Measurements from ENCODE around the gene BCL2L15. TPM values are rescaled to one million over a fixed set of nuclear protein-coding genes. Genes with fewer than 3 reads are reported as not detected.

The BCL2L15 gene
- total and polyA plus RNA-seq, 2 donors (not counting 1 experiment from before 2014, with no cell fraction given) = under 0.01 to 0.19 TPM

DNA sequence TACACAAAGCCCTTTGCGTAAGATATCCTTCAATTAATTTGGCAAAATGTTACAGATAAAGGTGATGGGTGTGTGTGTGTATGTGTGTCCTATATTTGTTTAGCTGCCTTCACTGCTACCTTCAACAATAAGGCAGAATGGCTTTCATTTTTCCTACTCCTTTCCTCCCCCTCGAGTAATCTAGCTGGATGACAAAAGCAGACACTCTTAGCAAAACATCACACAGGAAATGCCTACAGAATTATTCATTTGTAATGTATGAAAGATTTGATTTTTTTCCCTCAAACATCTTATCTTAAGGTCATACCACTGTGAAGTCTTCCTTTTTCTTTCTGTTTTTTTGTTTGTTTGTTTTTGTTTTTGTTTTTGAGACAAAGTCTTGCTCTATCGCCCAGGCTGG is 26.5 kb downstream of the BCL2L15 start:
- Histone ChIP-seq H2AFZ (ENCODE audit: low read length) (peak overlapping the region; percentile 96), H3K27ac (ENCODE audit: insufficient read depth, low read length) (peak overlapping the region; percentile 86), H3K4me1 (ENCODE audit: control insufficient read depth, extremely low read depth, insufficient read depth, low read length) (peaks cover 12% of the 10 kb centered on the region), H3K4me3 (replicated peaks in 1 of 4; ENCODE audit: control extremely low read depth in 1 of 4, insufficient read depth in 1 of 4, low read depth in 3 of 4, low read length in 4 of 4) (peak overlapping the region in 1 of 4 experiments; percentile 13), H3K9ac (ENCODE audit: insufficient read depth, low read length) (peak overlapping the region; percentile 26), H3K9me3 (ENCODE audit: control insufficient read depth, insufficient read depth, low read depth, low read length) (no peaks in the 10 kb centered on the region), H3K79me2 (ENCODE audit: control insufficient read depth, insufficient read depth, low read length) (no peaks in the 10 kb centered on the region), H3K36me3 (ENCODE audit: control insufficient read depth, insufficient read depth, low read length) (no peaks in the 10 kb centered on the region), H3K27me3 (ENCODE audit: control insufficient read depth, insufficient read depth, low read length) (no peaks in the 10 kb centered on the region), H3K4me2 (ENCODE audit: extremely low read depth, insufficient read depth, low read length) (peak overlapping the region; percentile 60), H4K20me1 (ENCODE audit: control insufficient read depth, extremely low read depth, insufficient read depth, low read length) (no peaks in the 10 kb centered on the region)
- TF ChIP-seq EZH2 (IDR thresholded peaks at IDR 0.05; ENCODE audit: low read length, missing control alignments) (no peak), CTCF (conservative IDR thresholded peaks at IDR 0.05 in 1 of 2, IDR thresholded peaks at IDR 0.05 in 1 of 2; ENCODE audit: low read depth in 1 of 2, low read length in 2 of 2) (no peak)
- peak; percentile 55 to 85 for DNase-seq (ENCODE audit: low read depth in 2 of 2)

GRCh38 chr1:113859478-113860175 is 27.8 kb downstream of the BCL2L15 start:
- no peaks in the 10 kb centered on the region for H3K27me3 ChIP-seq (ENCODE audit: control insufficient read depth, insufficient read depth, low read length)
- peaks cover 12% of the 10 kb centered on the region for H3K4me1 ChIP-seq (ENCODE audit: control insufficient read depth, extremely low read depth, insufficient read depth, low read length)
- H3K36me3 ChIP-seq (ENCODE audit: control insufficient read depth, insufficient read depth, low read length) = no peaks in the 10 kb centered on the region
- TF ChIP-seq EZH2 (IDR thresholded peaks at IDR 0.05; ENCODE audit: low read length, missing control alignments) = no peak
- TF ChIP-seq CTCF (conservative IDR thresholded peaks at IDR 0.05 in 1 of 2, IDR thresholded peaks at IDR 0.05 in 1 of 2; ENCODE audit: low read depth in 1 of 2, low read length in 2 of 2) = no peak
- H2AFZ ChIP-seq (ENCODE audit: low read length) = peak overlapping the region; percentile 87
- no peaks in the 10 kb centered on the region for H3K79me2 ChIP-seq (ENCODE audit: control insufficient read depth, insufficient read depth, low read length)
- H3K4me2 ChIP-seq (ENCODE audit: extremely low read depth, insufficient read depth, low read length) = peak overlapping the region; percentile 30
- H3K27ac ChIP-seq (ENCODE audit: insufficient read depth, low read length) = no peak overlapping the region
- H3K9ac ChIP-seq (ENCODE audit: insufficient read depth, low read length) = no peak overlapping the region
- H4K20me1 ChIP-seq (ENCODE audit: control insufficient read depth, extremely low read depth, insufficient read depth, low read length) = no peaks in the 10 kb centered on the region
- H3K4me3 ChIP-seq (replicated peaks in 1 of 4; ENCODE audit: control extremely low read depth in 1 of 4, insufficient read depth in 1 of 4, low read depth in 3 of 4, low read length in 4 of 4) = no peak overlapping the region
- no peak for DNase-seq (ENCODE audit: low read depth in 2 of 2)
- no peaks in the 10 kb centered on the region for H3K9me3 ChIP-seq (ENCODE audit: control insufficient read depth, insufficient read depth, low read depth, low read length)

DNA sequence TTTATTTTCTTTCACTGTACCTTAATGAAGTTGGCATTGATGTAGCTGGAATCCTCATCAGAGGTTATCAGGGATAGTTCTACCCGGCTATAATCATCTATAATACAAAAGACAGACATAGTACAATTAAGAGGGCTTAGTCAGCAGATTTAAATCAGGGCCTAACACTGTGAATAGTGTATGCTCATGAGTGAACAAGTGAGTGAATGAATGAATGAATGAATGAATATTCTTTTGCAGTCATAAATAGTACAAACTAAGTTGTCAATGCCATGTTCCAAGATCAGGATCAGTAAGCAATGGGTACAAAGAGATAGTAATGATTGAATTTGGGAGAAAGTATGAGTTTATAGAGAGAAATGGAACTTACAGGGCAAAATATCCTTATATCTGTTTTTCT is 28.4 kb downstream of the BCL2L15 start:
- no peak for DNase-seq (ENCODE audit: low read depth in 2 of 2)
- H3K27ac ChIP-seq (ENCODE audit: insufficient read depth, low read length) = no peak overlapping the region
- H3K4me3 ChIP-seq (replicated peaks in 1 of 4; ENCODE audit: control extremely low read depth in 1 of 4, insufficient read depth in 1 of 4, low read depth in 3 of 4, low read length in 4 of 4) = no peak overlapping the region
- no peak overlapping the region for H3K4me2 ChIP-seq (ENCODE audit: extremely low read depth, insufficient read depth, low read length)
- no peaks in the 10 kb centered on the region for H3K27me3 ChIP-seq (ENCODE audit: control insufficient read depth, insufficient read depth, low read length)
- TF ChIP-seq CTCF (conservative IDR thresholded peaks at IDR 0.05 in 1 of 2, IDR thresholded peaks at IDR 0.05 in 1 of 2; ENCODE audit: low read depth in 1 of 2, low read length in 2 of 2) = no peak
- TF ChIP-seq EZH2 (IDR thresholded peaks at IDR 0.05; ENCODE audit: low read length, missing control alignments) = no peak
- H3K9me3 ChIP-seq (ENCODE audit: control insufficient read depth, insufficient read depth, low read depth, low read length) = no peaks in the 10 kb centered on the region
- peaks cover 12% of the 10 kb centered on the region for H3K4me1 ChIP-seq (ENCODE audit: control insufficient read depth, extremely low read depth, insufficient read depth, low read length)
- no peaks in the 10 kb centered on the region for H3K79me2 ChIP-seq (ENCODE audit: control insufficient read depth, insufficient read depth, low read length)
- H3K9ac ChIP-seq (ENCODE audit: insufficient read depth, low read length) = no peak overlapping the region
- no peaks in the 10 kb centered on the region for H4K20me1 ChIP-seq (ENCODE audit: control insufficient read depth, extremely low read depth, insufficient read depth, low read length)
- H2AFZ ChIP-seq (ENCODE audit: low read length) = no peak overlapping the region
- no peaks in the 10 kb centered on the region for H3K36me3 ChIP-seq (ENCODE audit: control insufficient read depth, insufficient read depth, low read length)
